ENCODE data around the gene NFATC2.

GRCh38 chr20:51583073-51583472 is 40.6 kb upstream of the NFATC2 start:
- TF ChIP-seq, protein P1, sequence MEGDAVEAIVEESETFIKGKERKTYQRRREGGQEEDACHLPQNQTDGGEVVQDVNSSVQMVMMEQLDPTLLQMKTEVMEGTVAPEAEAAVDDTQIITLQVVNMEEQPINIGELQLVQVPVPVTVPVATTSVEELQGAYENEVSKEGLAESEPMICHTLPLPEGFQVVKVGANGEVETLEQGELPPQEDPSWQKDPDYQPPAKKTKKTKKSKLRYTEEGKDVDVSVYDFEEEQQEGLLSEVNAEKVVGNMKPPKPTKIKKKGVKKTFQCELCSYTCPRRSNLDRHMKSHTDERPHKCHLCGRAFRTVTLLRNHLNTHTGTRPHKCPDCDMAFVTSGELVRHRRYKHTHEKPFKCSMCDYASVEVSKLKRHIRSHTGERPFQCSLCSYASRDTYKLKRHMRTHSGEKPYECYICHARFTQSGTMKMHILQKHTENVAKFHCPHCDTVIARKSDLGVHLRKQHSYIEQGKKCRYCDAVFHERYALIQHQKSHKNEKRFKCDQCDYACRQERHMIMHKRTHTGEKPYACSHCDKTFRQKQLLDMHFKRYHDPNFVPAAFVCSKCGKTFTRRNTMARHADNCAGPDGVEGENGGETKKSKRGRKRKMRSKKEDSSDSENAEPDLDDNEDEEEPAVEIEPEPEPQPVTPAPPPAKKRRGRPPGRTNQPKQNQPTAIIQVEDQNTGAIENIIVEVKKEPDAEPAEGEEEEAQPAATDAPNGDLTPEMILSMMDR (IDR thresholded peaks at IDR 0.05): no peak
- TF ChIP-seq EP300 (IDR thresholded peaks at IDR 0.05) (no peak), POLR2A (IDR thresholded peaks at IDR 0.05) (no peak)
